OCI-LY1 (cell line): Measurements from ENCODE around the gene ARL3.

ENCODE experiments used
- EZH2 ChIP-seq: fragments of 200-600 bp; sonication (generic), shearing (Covaris generic); IDR thresholded peaks from 2 replicates; pipeline ENCODE4 v1.8.0; 2017; ENCODE audit warnings: borderline replicate concordance, mixed run types, mild to moderate bottlenecking, antibody characterized with exemption, low read length, moderate library complexity, mixed read lengths
- TF ChIP-seq, protein P1 (sequence below): fragments of 200-600 bp; sonication (generic), shearing (Covaris generic); IDR thresholded peaks from 2 replicates; pipeline ENCODE4 v1.5.1; 2017; ENCODE audit warnings: mild to moderate bottlenecking, antibody characterized with exemption, low read length, moderate library complexity, mixed read lengths

DNA sequence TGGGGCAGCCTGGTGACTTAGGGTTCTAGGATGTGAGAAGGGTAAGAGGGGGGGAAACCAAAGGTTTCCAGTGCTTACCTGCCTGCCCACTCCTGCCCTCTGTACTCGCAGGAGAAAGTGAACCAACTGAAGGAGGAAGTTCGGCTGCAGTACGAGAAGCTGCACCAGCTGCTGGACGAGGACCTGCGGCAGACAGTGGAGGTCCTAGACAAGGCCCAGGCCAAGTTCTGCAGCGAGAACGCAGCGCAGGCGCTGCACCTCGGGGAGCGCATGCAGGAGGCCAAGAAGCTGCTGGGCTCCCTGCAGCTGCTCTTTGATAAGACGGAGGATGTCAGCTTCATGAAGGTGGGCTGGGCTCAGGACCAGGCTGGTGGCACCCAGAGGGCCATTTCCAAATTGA, 59.2 kb downstream of the ARL3 start:
- TF ChIP-seq, protein P1, sequence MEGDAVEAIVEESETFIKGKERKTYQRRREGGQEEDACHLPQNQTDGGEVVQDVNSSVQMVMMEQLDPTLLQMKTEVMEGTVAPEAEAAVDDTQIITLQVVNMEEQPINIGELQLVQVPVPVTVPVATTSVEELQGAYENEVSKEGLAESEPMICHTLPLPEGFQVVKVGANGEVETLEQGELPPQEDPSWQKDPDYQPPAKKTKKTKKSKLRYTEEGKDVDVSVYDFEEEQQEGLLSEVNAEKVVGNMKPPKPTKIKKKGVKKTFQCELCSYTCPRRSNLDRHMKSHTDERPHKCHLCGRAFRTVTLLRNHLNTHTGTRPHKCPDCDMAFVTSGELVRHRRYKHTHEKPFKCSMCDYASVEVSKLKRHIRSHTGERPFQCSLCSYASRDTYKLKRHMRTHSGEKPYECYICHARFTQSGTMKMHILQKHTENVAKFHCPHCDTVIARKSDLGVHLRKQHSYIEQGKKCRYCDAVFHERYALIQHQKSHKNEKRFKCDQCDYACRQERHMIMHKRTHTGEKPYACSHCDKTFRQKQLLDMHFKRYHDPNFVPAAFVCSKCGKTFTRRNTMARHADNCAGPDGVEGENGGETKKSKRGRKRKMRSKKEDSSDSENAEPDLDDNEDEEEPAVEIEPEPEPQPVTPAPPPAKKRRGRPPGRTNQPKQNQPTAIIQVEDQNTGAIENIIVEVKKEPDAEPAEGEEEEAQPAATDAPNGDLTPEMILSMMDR, result no peak
- no peak for TF ChIP-seq EZH2
